SH-SY5Y (cell line): ENCODE results near the gene TNIK.
A peak's percentile ranks its signal among the peaks of the same experiment; 100 is the strongest.

ENCODE experiments used
- GATA2 ChIP-seq: IDR thresholded peaks from 2 replicates; pipeline ENCODE4 v1.6.1; 2011; ENCODE audit warnings: mild to moderate bottlenecking, low read depth, low read length
- GATA3 ChIP-seq: IDR thresholded peaks from 2 replicates; pipeline ENCODE4 v1.6.1; 2011; ENCODE audit warnings: low read depth, mild to moderate bottlenecking, low read length, moderate library complexity

Gene TNIK

DNA sequence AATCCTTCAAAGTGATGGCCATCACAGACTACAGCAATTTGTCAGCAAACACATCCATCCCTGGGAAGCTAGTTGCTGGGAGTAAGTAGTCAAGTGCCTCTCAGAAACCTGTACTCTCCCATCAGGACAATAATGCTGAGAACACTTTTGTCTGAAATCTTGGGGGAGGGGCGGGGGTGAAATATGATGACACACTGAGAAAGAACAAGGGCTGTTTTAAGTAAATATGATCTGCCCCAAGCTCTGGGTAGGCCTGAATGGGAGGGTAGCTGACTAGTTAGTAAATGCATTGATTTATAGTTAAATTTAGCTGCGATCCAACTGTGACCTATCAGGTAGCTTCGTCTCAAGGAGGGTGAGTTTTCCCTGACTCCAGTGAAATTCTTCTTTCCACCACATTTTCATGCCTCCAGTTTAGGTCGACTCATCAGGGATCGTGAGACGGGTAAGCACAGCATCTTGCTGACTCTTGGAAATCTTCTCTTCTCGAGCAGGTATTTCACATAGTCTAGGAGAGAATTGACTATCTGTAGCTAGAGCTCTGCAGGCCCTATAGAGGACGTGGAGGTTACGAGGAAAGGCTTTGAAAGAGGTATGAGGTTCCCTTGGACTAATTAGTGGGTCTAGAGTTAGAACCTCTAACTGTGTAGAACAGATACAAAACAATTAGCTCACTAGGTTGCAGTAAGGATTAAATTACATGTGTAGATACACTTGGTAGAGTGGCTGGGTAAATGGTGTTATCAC is 220.3 kb downstream of the TNIK start:
- TF ChIP-seq GATA3: no peak
- no peak for TF ChIP-seq GATA2

DNA sequence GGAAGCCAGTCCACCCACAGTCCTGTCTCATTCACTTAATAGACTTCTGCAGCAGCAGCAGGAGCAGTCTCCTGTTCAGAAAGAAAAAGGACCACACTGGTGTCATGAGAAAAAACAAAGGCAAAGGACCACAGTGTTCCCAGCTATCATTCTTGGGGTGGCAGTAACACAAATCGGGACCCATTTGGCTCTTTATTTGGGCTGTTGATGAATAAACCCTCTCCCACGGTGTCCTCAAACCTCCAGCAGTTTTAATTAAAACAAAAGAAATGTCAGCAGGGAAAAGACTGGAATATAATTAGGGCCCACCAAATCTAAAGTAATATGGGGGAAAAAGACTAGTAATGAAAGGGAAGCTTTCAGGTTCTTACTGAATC is 223.2 kb downstream of the TNIK start:
- TF ChIP-seq GATA3: no peak
- TF ChIP-seq GATA2: no peak

DNA sequence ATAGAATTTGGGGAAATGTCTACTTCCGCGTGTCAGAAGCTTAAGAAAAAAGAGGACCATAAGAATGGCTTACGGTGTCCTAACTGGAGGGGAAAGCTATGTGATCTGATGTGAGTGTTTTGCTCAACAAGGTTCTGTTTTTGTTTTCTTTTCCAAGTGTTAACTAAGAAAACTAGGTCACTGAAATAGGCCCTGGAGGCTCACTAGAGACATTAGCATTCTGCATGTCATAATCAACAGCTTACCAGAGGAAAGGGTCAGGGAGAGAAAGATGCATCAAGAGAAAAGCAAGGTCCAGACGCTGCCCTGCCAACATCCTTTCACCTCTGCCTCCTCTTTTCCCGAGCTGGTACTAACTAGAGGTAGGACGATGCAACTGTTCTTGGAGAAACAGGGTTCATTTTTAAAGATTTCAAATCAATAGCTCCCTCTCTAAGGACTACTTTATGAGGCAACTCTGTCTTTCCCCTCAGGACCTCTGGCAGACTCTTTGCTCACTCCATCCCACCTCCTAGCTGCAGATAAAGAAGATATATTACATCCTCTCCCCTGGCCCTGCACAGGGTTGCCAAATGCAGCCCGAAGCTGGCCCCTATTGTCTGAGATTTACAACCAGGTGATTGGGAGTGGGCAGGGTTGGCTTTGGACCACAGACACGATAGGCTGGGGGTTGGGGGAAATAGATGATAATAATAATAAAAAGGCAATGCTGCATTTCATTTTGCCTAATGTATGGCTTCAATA is 223.8 kb downstream of the TNIK start:
- TF ChIP-seq GATA3 (no peak), GATA2 (peak; percentile 46; the same call in 1 of the 2 replicates)

DNA sequence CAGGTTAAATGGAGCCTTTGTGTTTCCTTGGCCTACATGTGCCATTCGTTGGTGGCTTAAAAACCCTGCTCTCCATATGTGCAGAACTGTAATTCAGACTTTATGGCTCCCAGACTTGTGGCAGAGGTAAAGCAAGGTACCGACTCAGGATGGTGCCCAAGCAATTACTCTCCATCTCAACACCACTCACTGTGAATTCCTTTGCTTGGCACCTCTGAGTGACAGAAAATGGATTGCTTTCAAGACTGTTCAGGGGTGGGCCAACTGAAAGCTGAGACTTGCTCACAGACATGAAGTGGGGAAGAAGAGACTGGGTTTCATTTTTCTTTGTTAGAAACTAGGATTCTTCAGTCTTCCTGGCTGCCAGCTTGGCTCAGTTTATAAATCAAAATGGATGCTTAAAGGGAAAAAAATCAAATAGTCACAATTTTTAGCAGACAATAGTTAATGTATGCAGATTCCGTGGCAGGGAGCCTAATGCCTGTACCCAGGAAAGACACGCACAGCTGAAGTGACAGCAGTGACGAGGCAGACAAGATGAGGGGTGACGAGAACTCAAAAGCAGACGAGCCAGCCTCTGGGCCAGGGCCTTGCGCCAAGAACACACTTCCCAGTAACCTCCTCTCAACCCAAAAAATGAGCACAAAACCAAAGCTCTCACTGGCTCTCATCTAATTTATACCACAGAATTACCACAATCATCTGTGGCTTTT is 225.8 kb downstream of the TNIK start:
- TF ChIP-seq GATA3 (no peak), GATA2 (no peak)

DNA sequence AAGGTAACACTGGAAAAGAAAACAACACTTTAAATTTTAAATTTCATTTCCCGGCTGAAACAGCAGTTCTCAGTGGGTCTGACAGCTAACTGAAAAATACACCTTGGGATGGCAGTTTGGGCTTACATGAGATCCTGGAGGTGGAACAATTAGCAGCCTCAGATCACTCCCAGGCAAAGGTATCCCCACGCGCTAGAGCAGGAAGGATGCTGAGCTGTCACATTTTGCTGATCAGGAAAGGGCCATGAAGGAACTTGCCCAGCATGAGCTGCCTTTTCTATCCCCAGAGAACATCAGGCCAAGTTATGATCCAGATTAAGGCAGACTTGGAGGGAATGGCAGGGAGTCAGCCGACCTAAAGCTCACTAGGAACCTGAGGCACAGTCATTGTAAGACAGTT is 228.8 kb downstream of the TNIK start:
- TF ChIP-seq GATA2 (no peak), GATA3 (no peak)

DNA sequence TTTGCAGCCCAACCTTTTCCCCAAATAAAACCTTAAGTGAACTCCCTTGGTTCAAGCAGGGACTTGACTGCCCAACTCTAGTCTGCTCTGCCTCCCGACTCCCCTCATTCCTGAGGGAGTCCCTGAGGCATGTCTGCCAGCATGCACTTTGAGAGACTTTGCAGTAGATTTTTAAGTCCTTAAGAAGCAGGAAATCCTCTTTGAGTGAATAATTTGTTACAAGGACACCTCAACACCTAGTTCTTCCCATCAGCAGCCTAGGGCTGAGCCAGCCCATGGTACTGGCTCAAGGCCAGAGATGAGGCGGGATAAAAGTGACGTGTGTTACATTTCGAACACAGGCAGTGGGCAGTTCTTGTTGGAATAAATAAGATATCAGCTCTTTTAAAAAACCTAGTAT is 229.3 kb downstream of the TNIK start:
- peak; percentile 71; the same call in 1 of the 2 replicates for TF ChIP-seq GATA2
- TF ChIP-seq GATA3: no peak

DNA sequence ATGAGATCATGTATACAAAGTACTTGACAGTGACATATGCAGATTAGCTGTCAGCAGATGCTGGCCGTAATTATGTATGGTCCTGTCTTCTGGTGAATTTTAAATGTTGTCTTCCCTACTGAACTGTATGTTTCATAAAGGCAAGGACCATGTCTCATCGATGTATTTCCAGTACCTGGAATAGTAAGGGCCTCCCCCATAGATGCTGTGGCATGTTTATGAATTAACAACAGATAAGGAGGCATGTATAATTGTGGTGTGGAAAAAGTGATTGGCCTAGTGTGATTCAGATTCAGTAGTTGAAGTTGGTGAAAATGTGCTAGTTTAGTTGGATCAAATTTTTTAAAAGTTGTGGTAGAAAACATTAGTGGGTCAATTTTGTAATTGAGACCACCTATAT is 231.0 kb downstream of the TNIK start:
- TF ChIP-seq GATA2 (no peak), GATA3 (no peak)

DNA sequence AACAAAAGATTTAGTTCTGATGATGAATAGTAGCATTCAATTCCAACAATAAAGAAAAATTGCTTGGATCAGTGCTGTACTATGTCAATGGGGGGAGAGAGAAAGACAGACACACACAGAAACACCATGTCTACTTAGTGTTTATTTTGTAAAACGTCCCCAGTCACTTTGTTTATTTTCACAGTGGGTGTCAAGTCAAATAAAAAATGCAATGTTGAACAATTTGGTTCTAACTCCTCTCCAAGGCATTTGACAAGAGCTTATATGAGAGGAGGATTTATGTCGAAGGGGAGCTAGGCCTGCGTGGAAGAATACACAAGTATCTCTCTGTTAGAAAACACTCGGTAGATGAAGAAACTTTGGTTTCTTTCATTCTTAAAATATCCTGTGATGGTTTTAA is 232.0 kb downstream of the TNIK start:
- no peak for TF ChIP-seq GATA2
- no peak for TF ChIP-seq GATA3

DNA sequence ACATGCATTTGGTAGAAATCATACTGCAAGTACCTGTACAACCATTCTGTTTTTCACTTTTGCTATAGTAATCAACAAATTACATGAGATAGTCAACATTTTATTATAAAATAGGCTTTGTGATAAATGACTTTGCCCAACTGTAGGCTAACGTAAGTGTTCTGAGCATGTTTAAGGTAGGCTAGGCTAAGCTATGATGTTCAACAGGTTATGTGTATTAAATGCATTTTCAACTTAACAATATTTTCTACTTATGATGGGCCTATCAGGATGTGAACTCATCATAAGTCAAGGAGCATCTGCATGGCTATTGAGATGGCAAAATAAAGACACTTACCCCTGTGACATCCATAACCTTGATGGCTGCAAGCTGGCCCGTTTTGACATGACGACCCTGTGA is 232.4 kb downstream of the TNIK start:
- TF ChIP-seq GATA2 (no peak), GATA3 (no peak)

DNA sequence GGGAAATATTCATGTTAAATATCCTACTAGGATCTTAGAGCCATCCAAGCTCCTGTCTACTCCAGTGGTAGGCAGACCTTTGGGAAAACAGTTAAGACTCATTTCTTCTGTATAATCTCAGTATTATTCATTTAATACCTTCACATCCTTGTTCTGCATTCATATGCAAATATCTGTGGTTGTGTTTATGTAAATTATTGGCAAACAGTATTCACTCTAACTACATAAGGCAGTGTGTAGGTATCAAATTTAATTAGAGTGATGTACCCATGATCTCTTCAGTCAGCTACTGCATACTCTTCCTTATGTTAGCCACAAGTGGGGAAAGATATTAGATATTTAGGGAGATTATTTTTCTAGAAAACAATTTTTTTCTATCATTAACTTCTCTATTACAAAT is 232.8 kb downstream of the TNIK start:
- TF ChIP-seq GATA3: no peak
- no peak for TF ChIP-seq GATA2

DNA sequence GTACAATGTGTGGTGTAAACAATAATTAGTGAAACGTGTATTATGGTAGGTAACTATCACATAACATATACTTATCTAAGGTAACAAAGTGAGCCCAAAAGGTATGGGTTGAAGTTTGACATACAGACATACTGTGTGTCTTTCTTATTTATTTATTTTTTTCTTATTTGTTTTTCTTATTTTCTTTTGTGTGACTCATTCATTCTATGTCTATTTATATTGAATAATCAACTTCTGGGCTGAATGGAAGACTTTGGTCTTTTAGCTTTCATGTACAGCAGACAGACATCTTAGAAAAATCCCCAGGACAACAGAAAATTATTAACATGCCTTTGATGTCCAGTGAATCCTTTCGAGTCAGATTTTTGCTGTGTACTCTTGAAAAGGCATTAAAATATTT is 233.4 kb downstream of the TNIK start:
- TF ChIP-seq GATA2 (no peak), GATA3 (no peak)

DNA sequence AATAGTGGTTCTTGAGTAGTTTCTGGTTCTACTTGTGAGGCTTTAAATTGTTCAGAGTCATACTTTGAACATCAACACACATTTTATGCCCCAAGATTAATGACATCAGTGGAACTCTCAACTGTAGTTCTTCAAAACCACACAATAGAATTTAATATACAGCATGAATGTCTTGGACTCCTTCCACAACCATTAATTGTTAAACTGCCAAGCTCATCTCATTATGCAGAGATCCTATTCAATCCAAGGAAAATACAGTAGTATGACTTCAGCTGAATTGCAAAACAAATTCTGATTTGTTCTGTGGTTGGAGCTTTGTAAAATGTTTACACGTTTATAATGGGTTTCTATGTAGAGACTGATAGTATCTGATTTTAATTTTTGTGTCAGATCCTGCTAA is 234.5 kb downstream of the TNIK start:
- TF ChIP-seq GATA2 (no peak), GATA3 (no peak)

DNA sequence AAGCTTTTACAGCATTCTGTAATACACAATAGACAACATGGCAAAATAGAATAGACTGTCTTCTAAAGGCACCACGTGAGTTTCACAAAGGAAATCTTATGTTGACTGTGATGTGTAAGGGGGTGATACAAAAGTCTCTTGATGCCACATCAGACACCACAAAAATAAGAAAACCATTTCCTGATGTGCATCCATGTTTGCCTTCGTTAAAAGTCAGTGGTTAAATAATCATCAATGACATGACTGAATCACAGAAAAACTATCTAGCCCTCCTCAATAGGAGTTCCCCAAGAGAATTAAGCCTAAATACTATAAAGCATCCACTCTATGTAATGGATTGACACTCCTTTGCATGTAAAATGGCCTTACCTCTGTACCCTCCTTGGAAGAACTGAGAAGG is 235.0 kb downstream of the TNIK start:
- TF ChIP-seq GATA2: no peak
- no peak for TF ChIP-seq GATA3

DNA sequence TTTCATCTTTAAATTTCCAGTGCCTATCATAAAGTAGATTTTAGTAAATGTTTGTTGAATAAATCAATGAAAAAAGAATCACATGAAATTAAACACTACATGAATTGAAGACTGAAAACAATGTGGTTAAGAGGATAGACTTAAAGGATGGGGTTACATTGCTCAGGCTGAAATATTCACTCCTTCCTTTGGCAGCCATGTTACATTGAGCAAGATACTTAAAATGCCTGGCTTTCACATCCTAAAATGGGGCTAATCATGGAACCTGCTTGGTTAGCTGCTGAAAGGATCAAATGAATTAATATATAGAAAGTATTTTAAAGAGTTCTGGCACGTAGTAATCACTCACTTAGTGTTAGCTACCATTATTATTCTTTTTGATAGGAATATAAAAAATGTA is 236.8 kb downstream of the TNIK start:
- TF ChIP-seq GATA2: no peak
- TF ChIP-seq GATA3: no peak

DNA sequence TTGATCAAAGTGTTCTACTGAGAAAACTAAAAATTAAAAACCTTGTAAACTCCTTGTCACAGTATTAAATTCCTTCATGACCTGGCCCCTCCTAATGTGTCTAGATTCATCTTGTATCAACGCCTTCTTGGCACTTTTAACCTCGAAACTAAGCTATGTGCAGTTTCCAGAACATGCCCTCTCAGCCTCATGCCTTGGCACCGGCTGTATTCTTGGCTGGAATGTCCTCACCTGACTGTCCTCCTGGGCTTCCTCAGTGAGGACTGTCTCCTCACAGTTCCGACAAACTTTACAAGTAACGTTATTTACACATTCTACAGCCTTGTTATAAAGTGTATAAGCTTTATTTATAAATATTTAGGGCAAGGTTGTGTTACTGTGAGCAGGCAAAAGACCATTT is 237.2 kb downstream of the TNIK start:
- TF ChIP-seq GATA3 (no peak), GATA2 (no peak)

DNA sequence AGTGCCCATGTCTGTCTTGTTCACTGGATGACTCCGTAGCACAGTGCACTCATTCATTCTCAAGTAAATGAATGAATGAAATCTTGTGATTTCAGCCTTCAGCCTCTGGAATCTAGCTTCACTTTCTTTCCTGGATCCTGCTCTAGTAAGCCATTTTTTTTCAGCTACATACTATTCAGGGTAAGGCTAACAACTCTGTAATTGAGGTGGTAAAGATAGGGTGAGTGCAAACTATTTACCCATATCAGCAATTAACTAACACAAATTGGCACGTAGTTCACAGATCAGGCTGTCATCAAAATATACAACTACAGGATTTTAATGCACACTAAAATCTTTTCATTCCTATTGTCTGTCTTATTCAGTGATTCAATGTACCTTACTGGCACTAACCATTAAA is 238.6 kb downstream of the TNIK start:
- TF ChIP-seq GATA2 (no peak), GATA3 (no peak)
